ENCODE results near the gene CFAP58. TPM values are rescaled to one million over a fixed set of nuclear protein-coding genes. Genes with fewer than 3 reads are reported as not detected.
A peak's percentile ranks its signal among the peaks of the same experiment; 100 is the strongest.

CFAP58 gene
- total RNA-seq, 2 experiments from 2014 or later: 0.45 to 0.58 TPM

DNA sequence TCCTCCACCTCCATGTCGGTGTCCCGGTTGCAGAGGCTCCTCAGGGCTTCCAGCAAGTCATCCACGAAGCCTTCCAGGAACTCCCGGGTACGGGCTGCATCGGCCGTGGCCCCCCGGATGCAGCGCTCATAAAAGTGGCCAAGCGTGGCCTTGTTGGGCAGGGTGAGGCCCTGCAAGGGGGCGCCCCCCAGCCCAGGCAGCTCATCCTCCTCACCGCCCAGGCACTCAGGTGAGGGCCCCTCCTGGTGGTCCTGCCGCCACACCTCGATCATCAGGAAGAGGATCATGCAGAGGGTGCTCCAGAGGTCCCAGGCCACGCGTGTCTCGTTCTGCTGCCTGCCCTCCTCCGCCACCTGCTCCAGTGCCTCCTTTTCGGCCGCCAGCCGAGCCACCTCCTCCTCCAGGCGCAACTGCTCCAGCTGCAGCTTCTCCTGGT, 38.1 kb upstream of the CFAP58 start:
- ChIA-PET POLR2A (interaction anchor here (1.3 kb wide), 1 partner anchor 23 kb away, joined by 3 read pairs; the partner anchor contains the start of gene ITPRIP), CTCF (interaction anchor here (1.2 to 2.0 kb wide), 2 partner anchors 10 to 24 kb away, joined by 3 to 4 read pairs; no protein-coding TSS in a partner anchor)
- no peak overlapping the region for H3K27ac Mint-ChIP-seq
- peaks cover 19% of the 10 kb centered on the region for H3K4me1 Mint-ChIP-seq
- H3K9me3 Mint-ChIP-seq: no peaks in the 10 kb centered on the region
- H3K36me3 Mint-ChIP-seq (ENCODE audit: low read depth): peaks cover 41% of the 10 kb centered on the region
- no peak overlapping the region for H3K4me3 Mint-ChIP-seq
- no peak for DNase-seq
- H3K27me3 Mint-ChIP-seq: no peaks in the 10 kb centered on the region

GRCh38 chr10:104316321-104317099, 37.1 kb upstream of the CFAP58 start:
- Mint-ChIP-seq H3K4me1 (peaks cover 28% of the 10 kb centered on the region), H3K27ac (no peak overlapping the region), H3K36me3 (ENCODE audit: low read depth) (peaks cover 35% of the 10 kb centered on the region), H3K9me3 (no peaks in the 10 kb centered on the region), H3K27me3 (no peaks in the 10 kb centered on the region), H3K4me3 (no peak overlapping the region)
- no peak for DNase-seq
- CTCF ChIA-PET: interaction anchor here (1.2 to 2.0 kb wide), 2 partner anchors 11 to 25 kb away, joined by 3 to 4 read pairs; no protein-coding TSS in a partner anchor
- POLR2A ChIA-PET: interaction anchor here (1.3 kb wide), 1 partner anchor 22 kb away, joined by 3 read pairs; the partner anchor contains the start of gene ITPRIP

DNA sequence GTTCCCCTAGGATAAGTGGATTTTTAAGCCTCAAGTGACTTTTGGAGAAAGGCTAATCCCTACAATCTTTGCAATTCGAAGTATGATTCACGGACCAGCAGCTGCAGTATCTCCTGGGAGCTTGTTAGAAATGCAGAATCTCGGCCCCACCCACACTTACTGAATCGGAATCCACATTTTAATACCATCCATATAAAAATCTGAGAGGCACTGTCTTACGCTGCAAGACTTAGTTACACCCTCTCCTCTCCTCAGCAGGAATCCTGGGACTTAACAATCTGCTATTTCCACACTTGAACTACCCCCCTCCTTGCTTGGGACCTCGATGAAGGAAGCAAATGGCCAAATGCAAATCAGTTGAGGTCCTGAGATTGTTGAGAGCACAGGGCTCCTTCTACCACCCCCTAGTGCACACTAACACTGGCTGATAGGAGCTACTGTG, 36.3 kb upstream of the CFAP58 start:
- ChIA-PET POLR2A (no interaction called here), CTCF (no interaction called here)
- Mint-ChIP-seq H3K4me3 (no peak overlapping the region), H3K36me3 (ENCODE audit: low read depth) (peaks cover 31% of the 10 kb centered on the region), H3K9me3 (no peaks in the 10 kb centered on the region), H3K27ac (no peak overlapping the region), H3K27me3 (no peaks in the 10 kb centered on the region), H3K4me1 (peaks cover 36% of the 10 kb centered on the region)
- DNase-seq: no peak

DNA sequence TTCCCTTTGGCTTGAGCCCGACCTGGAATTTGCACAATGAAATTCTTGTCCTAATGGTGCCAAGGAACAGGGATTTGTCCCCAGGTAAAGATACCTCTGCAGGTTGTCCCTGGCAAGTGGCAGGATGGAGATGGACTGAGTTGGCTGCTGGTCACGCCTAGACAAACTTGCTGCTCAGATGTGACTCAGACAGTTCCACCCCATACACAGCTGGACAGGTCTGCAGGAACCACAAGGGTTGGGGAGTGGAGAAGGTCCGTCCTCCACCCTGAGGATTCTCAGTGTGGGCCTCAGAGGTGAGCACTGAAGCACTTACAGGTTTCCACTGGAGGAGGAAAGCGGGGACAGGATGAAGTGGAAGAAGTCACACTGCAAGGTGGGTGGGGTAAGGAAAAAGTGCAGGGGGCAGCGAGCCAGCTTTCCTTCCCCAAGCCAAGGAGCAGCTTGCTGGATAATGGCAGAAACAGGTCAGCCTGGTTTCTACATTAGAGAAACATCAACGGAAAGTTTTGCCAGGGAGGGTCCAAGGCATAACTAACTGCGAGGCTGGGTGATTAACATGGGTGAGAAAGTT, 35.8 kb upstream of the CFAP58 start:
- ChIA-PET CTCF (interaction anchor here (1.5 kb wide), 1 partner anchor 12 kb away, joined by 3 read pairs; no protein-coding TSS in a partner anchor), POLR2A (no interaction called here)

DNA sequence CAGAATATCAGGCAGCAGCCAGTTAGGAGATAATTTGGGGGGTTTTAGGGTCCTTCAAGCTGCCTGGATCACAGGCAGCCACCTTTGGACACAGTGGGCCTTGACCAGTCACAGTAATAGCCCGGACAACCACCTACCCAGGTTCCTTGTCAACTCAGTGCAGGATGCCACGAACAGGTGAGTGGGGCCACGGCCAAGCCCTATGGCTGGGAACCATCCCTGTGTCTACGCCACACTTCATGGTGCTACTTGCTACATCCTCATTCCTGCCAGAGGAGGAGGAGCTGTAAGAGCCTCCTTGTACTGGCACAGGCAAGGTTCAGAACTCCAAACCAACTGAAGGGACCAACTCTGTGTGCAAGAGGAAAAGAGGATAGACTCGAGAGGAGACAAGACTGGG, 35.3 kb upstream of the CFAP58 start:
- ChIA-PET CTCF (interaction anchor here (1.5 kb wide), 1 partner anchor 13 kb away, joined by 3 read pairs; no protein-coding TSS in a partner anchor), POLR2A (no interaction called here)
- H3K9me3 Mint-ChIP-seq: no peaks in the 10 kb centered on the region
- peaks cover 46% of the 10 kb centered on the region for H3K4me1 Mint-ChIP-seq
- H3K27me3 Mint-ChIP-seq: no peaks in the 10 kb centered on the region
- no peak overlapping the region for H3K27ac Mint-ChIP-seq
- DNase-seq: no peak
- no peak overlapping the region for H3K4me3 Mint-ChIP-seq
- peaks cover 26% of the 10 kb centered on the region for H3K36me3 Mint-ChIP-seq (ENCODE audit: low read depth)

More for the DNA sequence above, 35.8 kb upstream of the CFAP58 start:
- H3K36me3 Mint-ChIP-seq (ENCODE audit: low read depth): peaks cover 30% of the 10 kb centered on the region
- no peak overlapping the region for H3K27ac Mint-ChIP-seq
- H3K4me1 Mint-ChIP-seq: peaks cover 41% of the 10 kb centered on the region
- DNase-seq: no peak
- H3K9me3 Mint-ChIP-seq: no peaks in the 10 kb centered on the region
- no peak overlapping the region for H3K4me3 Mint-ChIP-seq
- no peaks in the 10 kb centered on the region for H3K27me3 Mint-ChIP-seq

DNA sequence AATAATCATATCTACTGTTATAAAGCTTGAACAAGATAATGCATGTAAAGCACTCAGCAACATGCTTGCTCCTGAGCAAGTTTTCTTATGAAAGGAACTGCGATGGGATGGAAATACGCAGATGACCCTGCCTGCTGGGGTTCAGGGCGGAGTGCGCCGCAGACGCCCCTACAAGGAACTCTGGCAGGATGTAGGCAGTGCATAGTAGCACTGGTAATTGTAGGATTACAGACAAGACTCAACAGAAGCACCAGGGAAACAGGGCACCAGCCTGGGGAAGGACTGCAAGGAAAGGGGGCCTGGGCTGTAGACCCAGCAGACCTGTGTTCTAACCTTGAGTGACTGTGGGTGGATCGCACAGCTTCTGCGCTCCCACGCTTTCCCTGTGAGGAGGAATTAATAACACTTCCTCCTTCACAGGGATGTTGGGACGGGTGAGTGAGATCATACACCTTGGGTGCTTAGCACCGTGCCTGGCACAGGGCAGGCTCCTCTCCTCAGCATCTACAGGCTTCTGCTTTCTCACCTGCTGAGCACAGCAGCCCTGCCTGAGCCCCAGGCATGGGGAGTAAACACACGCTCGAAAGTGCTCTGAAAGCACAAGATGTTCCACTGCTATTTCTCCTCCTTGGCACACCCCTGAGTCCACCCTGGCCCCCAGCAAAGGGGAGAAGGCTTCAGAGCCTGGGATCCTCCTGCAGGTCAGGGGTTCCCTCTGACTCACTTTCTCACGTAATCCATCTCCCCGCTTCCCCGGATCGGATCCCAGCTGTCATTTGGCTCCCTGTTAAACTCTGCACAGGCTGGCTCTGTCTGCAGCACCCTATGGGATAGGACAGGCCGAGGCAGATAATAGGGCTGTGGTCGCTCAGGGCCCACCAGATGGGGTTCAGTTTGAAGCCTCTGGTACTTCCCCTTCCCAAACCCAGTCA, 34.6 kb upstream of the CFAP58 start:
- DNase-seq: no peak
- ChIA-PET POLR2A (interaction anchor here (5.8 kb wide), 1 partner anchor 12 kb away, joined by 42 read pairs; no protein-coding TSS in a partner anchor), CTCF (interaction anchor here (1.5 kb wide), 1 partner anchor 13 kb away, joined by 3 read pairs; no protein-coding TSS in a partner anchor)
- H3K36me3 Mint-ChIP-seq (ENCODE audit: low read depth): peaks cover 22% of the 10 kb centered on the region
- H3K9me3 Mint-ChIP-seq: no peaks in the 10 kb centered on the region
- H3K4me3 Mint-ChIP-seq: no peak overlapping the region
- peaks cover 54% of the 10 kb centered on the region for H3K4me1 Mint-ChIP-seq
- no peaks in the 10 kb centered on the region for H3K27me3 Mint-ChIP-seq
- H3K27ac Mint-ChIP-seq: no peak overlapping the region

- Mint-ChIP-seq H3K27ac (peak overlapping the region; percentile 89), H3K4me1 (peaks cover 75% of the 10 kb centered on the region), H3K27me3 (no peaks in the 10 kb centered on the region)
These were observed 32.4 kb upstream of the CFAP58 start for GRCh38 chr10:104321226-104321625.

GRCh38 chr10:104321725-104322415, 31.8 kb upstream of the CFAP58 start:
- Mint-ChIP-seq H3K27ac (peak overlapping the region; percentile 89), H3K4me1 (peaks cover 82% of the 10 kb centered on the region), H3K27me3 (no peaks in the 10 kb centered on the region), H3K9me3 (no peaks in the 10 kb centered on the region), H3K36me3 (ENCODE audit: low read depth) (peaks cover 33% of the 10 kb centered on the region), H3K4me3 (peak overlapping the region; percentile 67)
- ChIA-PET CTCF (interaction anchor here (0.7 to 3.4 kb wide), 13 partner anchors 10 to 80 kb away, joined by 3 to 34 read pairs (median 7); partner anchors contain the start of genes CFAP58 and ITPRIP), POLR2A (interaction anchor here (0.9 to 7.1 kb wide), 10 partner anchors 9 to 200 kb away, joined by 3 to 49 read pairs (median 6); partner anchors contain the start of genes CFAP58, ITPRIP and SFR1)
- no peak for DNase-seq

More at GRCh38 chr10:104321226-104321625, 32.4 kb upstream of the CFAP58 start:
- Mint-ChIP-seq H3K36me3 (ENCODE audit: low read depth) (peaks cover 29% of the 10 kb centered on the region), H3K9me3 (no peaks in the 10 kb centered on the region), H3K4me3 (no peak overlapping the region)
- DNase-seq: no peak
- CTCF ChIA-PET: interaction anchor here (0.7 to 3.4 kb wide), 12 partner anchors 9 to 46 kb away, joined by 3 to 34 read pairs (median 7); partner anchors contain the start of genes CFAP58 and ITPRIP
- POLR2A ChIA-PET: interaction anchor here (1.1 to 7.1 kb wide), 6 partner anchors 9 to 199 kb away, joined by 3 to 49 read pairs (median 8); partner anchors contain the start of genes ITPRIP and SFR1

DNA sequence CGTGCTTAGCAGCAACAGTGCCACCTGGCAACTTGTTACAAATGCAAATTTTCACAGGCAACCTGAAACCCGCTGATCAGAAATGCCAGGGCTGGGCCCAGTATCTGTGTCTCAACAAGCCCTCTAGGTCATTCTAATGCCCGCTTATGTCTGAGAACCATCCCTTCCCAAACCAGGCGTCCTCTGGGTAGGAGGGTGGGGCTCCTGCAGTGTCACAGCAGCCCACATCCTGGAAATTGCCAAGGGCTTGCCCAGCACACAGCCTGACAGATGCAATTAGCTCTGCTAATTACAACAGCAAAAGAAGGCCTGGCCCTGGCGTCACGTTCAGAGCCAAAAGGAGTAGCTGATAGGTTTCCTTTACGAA, 31.2 kb upstream of the CFAP58 start:
- Mint-ChIP-seq H3K4me1 (peaks cover 87% of the 10 kb centered on the region), H3K27ac (peak overlapping the region; percentile 89), H3K4me3 (peak overlapping the region; percentile 67), H3K9me3 (no peaks in the 10 kb centered on the region), H3K27me3 (no peaks in the 10 kb centered on the region), H3K36me3 (ENCODE audit: low read depth) (peaks cover 33% of the 10 kb centered on the region)
- CTCF ChIA-PET: interaction anchor here (1.0 to 3.4 kb wide), 8 partner anchors 15 to 47 kb away, joined by 3 to 34 read pairs (median 12); partner anchors contain the start of gene ITPRIP
- DNase-seq: peak; percentile 76
- POLR2A ChIA-PET: interaction anchor here (0.9 to 7.1 kb wide), 8 partner anchors 8 to 48 kb away, joined by 3 to 49 read pairs (median 8); partner anchors contain the start of genes CFAP58 and ITPRIP

DNA sequence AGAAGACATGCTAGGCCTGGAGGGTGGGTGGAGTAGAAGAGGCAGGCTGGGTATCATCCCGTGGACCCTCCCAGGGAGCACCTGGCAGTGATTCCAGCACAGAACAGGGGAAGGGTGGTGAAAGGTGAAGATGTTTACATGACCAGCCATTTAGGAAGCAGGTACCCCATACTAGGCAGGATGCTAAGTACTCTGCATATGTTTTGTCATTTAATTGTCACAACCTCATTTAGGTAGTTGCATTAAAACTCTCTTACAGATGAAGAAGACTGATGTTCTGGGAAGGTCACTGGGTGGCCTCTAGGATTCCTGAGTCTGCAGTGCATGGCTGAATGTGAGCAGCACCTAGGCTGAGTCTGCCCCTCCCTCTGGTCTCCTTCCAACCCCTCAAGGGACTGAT, 30.5 kb upstream of the CFAP58 start:
- H3K4me1 Mint-ChIP-seq: peaks cover 88% of the 10 kb centered on the region
- CTCF ChIA-PET: interaction anchor here (1.7 to 3.4 kb wide), 6 partner anchors 15 to 31 kb away, joined by 4 to 34 read pairs (median 15); partner anchors contain the start of gene ITPRIP
- H3K27ac Mint-ChIP-seq: peak overlapping the region; percentile 89
- POLR2A ChIA-PET: interaction anchor here (0.9 to 7.1 kb wide), 6 partner anchors 13 to 48 kb away, joined by 3 to 49 read pairs (median 10); partner anchors contain the start of genes CFAP58 and ITPRIP
- H3K4me3 Mint-ChIP-seq: peak overlapping the region; percentile 67
- no peaks in the 10 kb centered on the region for H3K9me3 Mint-ChIP-seq
- H3K27me3 Mint-ChIP-seq: no peaks in the 10 kb centered on the region
- DNase-seq: no peak
- peaks cover 29% of the 10 kb centered on the region for H3K36me3 Mint-ChIP-seq (ENCODE audit: low read depth)

- H3K36me3 Mint-ChIP-seq (ENCODE audit: low read depth): peaks cover 29% of the 10 kb centered on the region
- ChIA-PET CTCF (interaction anchor here (2.3 to 3.4 kb wide), 2 partner anchors 27 to 31 kb away, joined by 11 to 26 read pairs; no protein-coding TSS in a partner anchor), POLR2A (interaction anchor here (5.8 to 7.1 kb wide), 2 partner anchors 15 to 17 kb away, joined by 42 to 49 read pairs; partner anchors contain the start of gene ITPRIP)
- H3K27ac Mint-ChIP-seq: peak overlapping the region; percentile 89
- no peaks in the 10 kb centered on the region for H3K9me3 Mint-ChIP-seq
- peaks cover 94% of the 10 kb centered on the region for H3K4me1 Mint-ChIP-seq
- no peaks in the 10 kb centered on the region for H3K27me3 Mint-ChIP-seq
- DNase-seq: no peak
- H3K4me3 Mint-ChIP-seq: peak overlapping the region; percentile 59
These were observed 29.9 kb upstream of the CFAP58 start for GRCh38 chr10:104323760-104324201.

All from activated CD4-positive, alpha-beta memory T cell treated with anti-CD3 and anti-CD28 coated beads, Interleukin-2, amount 10 ng/mL, durations not matched to agents 7 days and 5 days (primary cell).